ENCODE results near the gene PCSK2. TPM values are rescaled to one million over a fixed set of nuclear protein-coding genes. Genes with fewer than 3 reads are reported as not detected.

The PCSK2 gene
- polyA plus RNA-seq, 4 donors, result 0.87 to 1.0 (median 0.94) TPM

DNA sequence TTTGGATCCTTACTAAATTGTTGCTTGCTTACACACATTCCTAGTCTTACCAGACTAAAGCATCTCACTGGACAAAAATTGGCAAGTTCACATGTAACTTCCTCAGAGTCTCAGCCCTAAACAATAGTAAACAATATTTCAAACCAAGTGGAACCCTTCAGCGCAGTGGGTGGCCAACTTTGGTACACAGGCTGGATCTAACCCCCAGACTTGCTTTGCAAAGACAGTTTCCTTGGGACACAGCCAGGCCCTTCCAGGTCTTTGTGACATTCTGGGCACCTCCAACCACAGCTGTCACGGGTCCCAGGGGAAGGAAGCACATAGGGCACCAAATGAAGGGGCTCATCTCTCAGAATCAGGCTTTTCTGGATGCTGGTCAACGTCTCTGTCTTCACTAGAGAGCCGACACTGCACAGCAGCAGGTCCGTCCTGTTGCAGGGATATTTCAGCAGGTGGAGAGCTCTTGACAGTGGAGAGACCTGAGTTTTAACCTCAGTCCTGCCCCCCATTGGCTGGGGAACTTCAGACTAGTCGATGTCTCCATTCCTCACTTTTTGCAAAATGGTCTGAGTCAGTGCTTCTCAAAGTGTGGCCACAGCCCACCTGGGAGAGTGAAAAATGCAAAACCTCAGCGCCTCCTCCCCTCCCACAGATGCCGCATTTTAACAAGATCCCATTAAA is 212.9 kb downstream of the PCSK2 start:
- no peak for DNase-seq (ENCODE audit: low read depth in 4 of 4, low spot score in 3 of 4)

DNA sequence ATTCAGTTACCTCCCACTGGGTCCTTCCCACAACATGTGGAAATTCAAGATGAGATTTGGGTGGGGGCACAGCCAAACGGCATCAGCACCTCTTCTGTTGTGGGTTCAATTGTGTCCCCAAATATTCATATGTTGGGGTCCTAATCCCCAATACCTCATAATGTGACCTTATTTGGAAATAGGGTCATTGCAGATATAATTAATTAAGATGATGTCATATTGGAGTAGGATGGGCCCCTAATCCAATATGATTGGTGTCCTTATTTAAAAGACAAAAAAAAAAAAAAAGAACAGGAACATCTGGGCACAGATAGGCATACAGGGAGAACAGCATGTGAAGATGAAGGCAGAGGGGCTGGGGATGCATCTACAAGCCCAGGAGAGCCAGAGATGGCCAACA is 214.9 kb downstream of the PCSK2 start:
- DNase-seq (ENCODE audit: low read depth in 4 of 4, low spot score in 3 of 4), result no peak

DNA sequence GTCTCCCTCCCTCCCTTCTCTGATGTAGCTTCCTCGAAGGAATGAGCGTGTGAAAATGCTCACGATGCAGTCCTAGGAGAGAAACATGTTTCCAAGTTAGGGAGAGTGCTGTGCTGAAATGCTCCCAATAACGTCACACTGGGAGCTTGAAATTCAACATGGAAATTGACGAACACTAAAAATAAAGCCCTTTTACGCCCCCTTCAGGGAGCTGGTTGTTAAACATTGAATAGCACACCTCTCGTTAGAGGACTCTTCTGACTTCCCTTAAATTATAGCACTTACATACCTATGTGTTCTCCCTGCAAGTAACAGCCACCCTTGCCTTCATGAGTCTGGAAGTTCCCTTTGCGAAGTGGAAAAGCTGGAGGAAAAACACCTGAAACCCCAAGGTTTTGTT is 215.7 kb downstream of the PCSK2 start:
- DNase-seq (ENCODE audit: low read depth in 4 of 4, low spot score in 3 of 4), result no peak

DNA sequence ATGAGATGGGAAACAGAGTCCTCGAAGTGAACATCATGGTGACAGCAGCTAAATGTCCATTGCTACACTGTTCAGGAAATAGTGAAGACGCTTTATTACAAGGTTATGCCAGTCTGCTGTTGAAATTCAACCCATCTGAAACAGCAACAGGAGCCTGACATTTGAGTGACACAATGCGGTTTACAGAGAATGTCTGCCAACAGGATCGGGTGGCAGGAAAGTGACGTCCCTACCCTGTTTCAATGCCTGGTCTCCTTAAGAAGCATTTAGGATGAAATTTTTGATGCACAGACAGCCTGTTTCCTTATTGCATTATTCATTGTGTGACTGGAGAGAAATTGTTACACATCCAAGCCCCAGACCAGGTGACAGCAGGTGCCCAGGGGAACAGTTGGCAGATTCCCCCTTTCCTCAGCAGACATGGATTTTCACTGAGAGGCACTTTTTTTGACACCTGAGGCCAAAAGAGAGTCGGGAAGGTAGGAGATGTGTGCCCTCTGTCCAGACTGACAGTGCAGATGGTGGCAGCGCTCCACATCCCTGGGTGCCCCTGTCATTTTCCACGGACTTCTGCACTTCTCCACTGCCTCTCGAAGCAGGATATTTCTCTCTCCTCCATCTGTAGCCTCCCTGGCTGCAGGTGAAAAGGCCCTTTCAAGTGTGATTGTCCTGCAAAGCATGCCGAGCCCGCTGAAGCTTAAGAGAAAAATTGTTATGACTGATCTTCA is 216.5 kb downstream of the PCSK2 start:
- DNase-seq (ENCODE audit: low read depth in 4 of 4, low spot score in 3 of 4), result no peak

DNA sequence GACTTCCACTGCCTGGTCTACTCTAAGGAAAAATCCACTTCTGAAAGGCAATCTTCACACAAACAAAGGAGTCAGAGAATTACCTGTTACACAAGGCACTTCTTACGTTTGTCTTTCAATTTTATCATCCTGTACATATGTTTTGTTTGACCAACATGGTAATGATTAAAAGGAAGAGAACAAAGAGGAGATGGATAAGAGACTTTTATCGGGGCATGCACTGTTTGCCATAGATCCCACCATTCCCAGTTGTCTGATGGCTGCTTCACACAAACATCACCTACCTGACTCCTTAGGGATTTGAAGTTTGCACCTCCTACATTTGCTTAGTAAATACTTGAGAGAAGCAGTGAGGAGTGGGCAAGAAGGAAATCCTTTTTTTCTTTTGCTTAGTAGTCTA is 217.3 kb downstream of the PCSK2 start:
- no peak for DNase-seq (ENCODE audit: low read depth in 4 of 4, low spot score in 3 of 4)

DNA sequence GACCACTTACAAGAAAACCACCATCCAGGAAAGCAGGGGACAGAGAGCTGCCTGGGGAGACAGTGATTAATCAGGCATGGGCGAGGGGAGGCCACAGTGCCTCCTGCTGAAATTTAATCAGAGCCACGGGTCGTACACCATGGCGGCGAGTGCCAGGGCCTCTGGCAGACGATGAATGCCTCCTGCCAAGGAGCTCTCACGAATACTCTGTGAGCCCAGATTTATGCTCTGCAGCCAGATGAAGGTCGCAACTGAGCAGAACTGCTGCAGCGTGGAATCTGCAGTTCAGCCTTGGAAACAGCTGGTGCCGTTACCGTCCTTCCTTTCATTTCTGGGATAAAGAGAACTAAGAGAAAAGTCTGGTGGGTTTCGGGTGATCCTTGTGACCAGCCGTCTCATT is 218.7 kb downstream of the PCSK2 start:
- DNase-seq (ENCODE audit: low read depth in 4 of 4, low spot score in 3 of 4), result no peak

DNA sequence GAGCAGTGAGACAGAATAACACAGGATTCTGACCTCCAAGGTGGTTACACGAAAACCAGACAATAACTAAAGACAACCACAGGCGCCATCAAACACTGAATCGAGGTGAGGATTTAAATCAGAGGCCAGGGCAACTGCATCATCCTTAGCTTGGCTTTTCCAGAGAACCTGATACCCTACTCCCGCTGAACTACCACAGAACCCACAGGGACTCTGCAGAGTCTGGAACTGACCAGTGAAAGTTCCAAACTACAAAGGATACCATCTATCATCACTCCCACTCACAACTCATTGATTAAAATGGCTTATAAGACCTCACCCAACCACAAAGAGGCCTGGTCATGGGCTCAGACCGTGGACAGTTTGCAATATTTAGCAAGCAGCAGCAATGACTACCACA is 219.3 kb downstream of the PCSK2 start:
- DNase-seq (ENCODE audit: low read depth in 4 of 4, low spot score in 3 of 4), result no peak

DNA sequence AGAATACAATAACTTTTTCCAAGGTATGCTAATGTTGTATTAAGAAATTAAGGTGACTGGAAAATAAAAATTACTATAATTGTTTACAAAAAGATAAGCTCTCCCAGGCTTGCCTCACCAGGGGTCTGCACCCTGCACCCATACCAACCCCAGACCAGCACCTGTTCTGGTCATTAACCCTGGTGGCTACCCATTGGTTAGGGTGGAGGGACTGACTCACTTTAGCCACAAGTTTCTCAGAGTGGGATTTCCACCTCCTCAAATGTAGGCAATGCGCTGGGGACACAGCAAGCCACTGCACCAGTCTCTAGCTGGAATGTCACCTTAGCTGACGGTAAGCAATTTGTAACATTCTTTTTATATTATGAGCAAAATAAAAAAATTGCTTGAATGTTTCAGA is 221.2 kb downstream of the PCSK2 start:
- no peak for DNase-seq (ENCODE audit: low read depth in 4 of 4, low spot score in 3 of 4)

DNA sequence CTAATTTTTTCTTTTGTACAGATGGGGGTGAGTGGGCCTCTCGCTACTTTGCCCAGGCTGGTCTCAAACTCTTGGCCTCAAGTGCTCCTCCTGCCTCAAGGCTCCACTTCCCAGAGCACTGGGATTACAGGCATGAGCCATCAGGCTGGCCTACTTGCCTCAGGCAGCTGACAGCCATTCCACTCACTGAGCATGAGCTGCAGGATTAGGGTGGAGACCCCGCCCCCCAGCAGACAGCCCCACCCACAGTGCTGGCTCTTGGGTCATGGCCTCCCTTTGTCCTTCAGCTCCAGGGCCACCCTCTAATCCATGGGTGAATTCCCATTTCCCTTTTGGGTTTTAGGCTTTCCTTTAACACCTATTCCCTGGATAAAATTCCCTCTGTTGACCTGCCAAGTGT is 222.2 kb downstream of the PCSK2 start:
- no peak for DNase-seq (ENCODE audit: low read depth in 4 of 4, low spot score in 3 of 4)

DNA sequence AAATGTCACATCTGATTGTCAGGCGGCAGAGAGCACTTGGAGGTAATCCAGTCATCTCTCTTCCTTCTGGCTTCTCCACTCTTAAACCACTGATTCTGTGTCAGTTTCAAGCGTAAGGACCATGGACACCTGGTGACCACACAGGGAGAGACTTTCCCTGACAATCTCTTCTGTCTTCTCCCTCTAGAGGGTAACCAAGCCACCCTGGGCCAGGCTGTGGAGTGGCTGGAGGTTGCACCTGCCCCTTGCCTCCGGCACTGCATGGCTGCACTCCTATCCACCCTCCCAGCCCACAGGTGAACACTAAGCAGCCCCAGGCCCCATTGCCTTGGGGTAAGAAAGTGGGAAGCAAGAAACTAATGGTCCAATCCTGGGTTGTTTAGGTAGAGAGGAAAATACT is 225.6 kb downstream of the PCSK2 start:
- DNase-seq (ENCODE audit: low read depth in 4 of 4, low spot score in 3 of 4), result no peak

DNA sequence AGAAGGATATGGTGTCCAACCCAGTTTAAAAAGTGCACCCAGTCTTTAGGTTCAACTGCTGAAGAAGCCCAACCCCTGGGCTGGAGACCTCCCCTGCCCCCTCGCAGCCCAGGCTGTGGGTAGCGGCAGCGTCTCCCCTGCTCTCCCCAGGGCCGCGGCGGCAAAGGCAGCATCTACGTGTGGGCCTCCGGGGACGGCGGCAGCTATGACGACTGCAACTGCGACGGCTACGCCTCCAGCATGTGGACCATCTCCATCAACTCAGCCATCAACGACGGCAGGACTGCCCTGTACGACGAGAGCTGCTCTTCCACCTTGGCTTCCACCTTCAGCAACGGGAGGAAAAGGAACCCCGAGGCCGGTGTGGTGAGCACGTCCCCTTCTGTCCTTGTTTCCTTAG is 226.8 kb downstream of the PCSK2 start:
- no peak for DNase-seq (ENCODE audit: low read depth in 4 of 4, low spot score in 3 of 4)

DNA sequence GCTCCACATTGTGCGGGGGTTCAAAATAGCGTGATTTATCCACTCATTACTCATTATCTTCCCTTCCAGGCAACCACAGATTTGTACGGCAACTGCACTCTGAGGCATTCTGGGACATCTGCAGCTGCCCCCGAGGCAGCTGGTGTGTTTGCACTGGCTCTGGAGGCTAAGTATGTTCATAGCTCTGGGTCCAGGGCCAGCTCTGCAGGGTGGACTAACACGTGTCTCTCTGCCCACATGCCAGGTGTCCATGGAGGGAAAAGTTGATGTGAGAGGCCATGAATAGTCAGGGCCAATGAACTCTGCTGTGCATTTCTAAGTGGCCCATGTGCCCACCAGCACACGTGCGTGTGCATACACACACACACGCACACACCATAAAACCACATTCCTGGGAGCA is 229.4 kb downstream of the PCSK2 start:
- no peak for DNase-seq (ENCODE audit: low read depth in 4 of 4, low spot score in 3 of 4)

DNA sequence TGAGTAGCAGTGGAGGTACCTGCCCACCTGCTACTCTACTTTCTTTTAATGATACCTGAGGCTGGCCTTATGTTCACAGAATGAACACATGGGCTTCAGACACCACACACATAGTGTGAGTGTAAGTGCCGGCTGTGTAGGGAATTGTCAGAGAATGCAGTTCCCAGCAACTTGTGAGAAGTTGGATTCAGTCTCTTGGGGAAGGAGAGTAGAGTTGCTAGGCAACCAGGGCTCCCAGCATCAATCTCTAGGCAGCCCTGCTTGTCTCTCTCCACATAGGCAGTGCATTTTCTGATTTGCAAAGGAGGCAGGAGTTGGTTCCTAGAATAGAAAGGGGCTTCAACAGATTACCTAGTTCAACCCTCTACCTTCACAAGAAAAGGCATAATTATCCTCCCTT is 230.2 kb downstream of the PCSK2 start:
- no peak for DNase-seq (ENCODE audit: low read depth in 4 of 4, low spot score in 3 of 4)

DNA sequence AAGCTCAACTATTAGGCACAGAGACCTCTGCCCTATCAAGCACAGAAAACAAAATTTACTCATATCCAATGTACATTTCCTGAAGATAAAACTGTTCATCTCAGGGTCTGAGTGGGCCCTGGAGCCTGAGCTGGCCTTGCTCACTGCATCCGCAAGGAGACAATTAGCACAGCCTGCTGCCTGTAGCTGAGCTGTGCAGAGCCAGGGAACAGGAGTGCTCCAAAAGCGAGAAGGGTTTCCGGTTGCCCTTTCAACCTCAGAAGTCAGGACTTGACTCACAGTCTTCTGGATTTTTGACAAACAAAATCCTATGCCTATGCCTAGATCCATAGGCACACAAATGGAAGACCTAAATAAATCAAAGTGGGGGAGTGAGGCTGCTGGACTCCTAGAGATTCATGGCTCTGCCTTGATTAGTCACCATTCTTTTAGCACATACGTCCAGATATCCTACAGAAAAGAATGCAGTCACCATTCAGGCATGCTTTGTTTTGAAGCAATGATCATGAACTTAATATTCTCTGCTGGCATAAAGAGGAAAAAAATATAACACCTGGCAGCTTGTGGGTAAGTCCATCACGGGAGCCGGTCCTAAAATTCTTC is 230.8 kb downstream of the PCSK2 start:
- no peak for DNase-seq (ENCODE audit: low read depth in 4 of 4, low spot score in 3 of 4)

DNA sequence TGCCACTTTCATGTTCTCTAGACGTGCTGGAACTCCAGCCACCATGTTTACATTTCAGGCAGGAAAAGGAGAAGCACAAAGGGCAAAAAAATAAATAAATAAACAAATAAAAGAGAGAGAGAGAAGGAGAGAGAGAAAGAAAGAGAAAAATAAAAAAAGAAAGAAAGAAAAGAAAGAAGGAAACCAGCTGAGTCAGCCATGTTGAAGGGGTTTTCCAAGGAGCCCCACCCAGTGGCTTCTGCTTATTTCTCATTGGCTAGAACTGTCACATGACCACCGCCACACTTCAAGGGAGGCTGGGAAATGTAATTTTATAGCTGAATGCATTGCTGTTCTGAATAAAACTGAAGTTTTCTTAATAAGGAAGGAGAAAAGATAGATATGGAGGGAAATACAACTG is 233.3 kb downstream of the PCSK2 start:
- DNase-seq (ENCODE audit: low read depth in 4 of 4, low spot score in 3 of 4), result no peak

DNA sequence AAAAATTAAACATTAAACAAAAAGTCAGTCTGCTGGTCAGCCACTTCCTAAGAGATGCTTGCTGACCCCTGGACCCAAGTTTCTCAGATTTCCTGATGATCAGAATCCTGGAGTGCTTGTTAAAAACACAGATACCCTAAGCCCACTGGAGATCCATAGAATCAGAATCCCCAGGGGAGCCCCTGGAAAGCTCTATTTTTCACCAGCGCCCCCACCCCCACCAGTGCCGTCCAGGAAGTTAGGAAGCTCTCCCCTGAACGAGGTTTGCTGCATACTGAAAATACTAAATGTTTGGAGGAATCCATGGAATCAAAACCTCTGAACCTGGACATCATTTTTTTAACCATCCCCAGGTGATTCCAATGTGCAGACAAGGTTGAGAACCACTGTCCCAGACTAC is 235.1 kb downstream of the PCSK2 start:
- DNase-seq (ENCODE audit: low read depth in 4 of 4, low spot score in 3 of 4), result no peak

DNA sequence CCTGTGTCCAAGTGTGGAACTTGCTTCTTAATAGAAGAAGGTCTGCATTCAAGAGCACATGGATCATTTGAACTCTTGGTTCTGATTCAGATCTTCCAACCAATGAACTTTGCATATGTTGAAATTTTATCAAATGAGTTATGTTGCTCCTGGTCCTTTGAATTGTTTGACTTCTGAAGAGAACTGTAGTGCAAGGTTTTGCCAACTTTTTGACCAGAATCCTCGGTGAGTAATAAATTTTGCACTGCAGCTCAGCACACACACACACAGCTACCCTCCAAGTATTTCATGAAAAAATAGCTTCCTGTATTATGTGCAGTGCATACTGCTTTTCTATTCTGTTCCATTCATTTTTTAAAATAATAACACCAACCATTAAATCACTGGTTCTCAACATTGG is 236.9 kb downstream of the PCSK2 start:
- DNase-seq (ENCODE audit: low read depth in 4 of 4, low spot score in 3 of 4), result no peak

DNA sequence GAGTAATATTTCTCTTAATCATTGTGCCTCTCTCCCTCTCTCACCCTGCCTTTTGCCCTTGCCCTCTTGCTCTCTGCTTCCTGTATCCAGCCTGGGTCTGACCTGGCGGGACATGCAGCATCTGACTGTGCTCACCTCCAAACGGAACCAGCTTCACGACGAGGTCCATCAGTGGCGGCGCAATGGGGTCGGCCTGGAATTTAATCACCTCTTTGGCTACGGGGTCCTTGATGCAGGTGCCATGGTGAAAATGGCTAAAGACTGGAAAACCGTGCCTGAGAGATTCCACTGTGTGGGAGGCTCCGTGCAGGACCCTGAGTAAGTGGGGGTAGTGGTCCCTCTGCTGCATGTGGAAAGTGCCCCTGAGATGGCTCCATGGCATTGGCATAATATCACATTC is 238.4 kb downstream of the PCSK2 start:
- DNase-seq (ENCODE audit: low read depth in 4 of 4, low spot score in 3 of 4), result no peak

DNA sequence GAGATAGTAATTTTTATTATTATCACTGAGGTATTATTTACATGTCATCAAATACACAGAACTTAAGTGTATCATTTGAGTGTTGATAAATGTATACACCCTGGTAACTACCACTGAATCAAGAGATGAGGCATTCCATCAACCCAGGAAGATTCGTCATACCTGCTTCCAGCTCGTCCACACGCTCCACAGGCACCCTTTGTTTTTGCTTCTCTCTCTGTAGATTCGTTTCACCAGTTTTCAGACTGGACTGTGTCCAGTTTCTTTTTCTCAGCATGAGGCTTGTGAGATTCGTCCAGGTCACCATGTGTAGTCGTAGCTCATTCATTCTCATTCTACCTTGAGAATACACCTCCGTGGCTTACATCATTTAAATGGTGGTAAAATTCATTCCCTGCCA is 239.8 kb downstream of the PCSK2 start:
- DNase-seq (ENCODE audit: low read depth in 4 of 4, low spot score in 3 of 4), result no peak

DNA sequence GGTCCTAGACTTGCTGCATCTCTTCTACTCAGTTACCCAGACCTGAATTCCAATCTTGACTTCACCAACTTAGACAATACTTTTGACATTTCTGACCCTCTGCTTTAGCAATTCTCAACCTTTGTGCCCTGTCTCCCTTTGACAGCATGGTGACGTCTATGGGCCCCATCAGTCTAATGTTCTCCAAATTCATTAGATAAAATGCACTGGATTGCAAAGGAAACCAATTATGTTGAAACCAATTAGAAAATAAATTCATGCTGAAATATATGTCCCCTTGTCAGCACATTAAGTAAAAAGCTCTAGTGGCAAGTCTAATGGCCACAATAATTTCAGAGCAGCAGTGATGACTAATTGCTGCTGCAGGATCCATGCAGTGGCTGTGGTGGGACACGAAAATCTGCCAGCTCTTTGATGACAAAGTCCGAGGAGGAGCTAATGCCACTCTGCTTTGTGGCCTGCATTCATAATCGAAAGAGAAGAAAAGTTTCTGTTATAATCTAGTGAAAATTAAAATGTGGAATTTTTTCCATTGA is 240.3 kb downstream of the PCSK2 start:
- DNase-seq (ENCODE audit: low read depth in 4 of 4, low spot score in 3 of 4), result no peak

DNA sequence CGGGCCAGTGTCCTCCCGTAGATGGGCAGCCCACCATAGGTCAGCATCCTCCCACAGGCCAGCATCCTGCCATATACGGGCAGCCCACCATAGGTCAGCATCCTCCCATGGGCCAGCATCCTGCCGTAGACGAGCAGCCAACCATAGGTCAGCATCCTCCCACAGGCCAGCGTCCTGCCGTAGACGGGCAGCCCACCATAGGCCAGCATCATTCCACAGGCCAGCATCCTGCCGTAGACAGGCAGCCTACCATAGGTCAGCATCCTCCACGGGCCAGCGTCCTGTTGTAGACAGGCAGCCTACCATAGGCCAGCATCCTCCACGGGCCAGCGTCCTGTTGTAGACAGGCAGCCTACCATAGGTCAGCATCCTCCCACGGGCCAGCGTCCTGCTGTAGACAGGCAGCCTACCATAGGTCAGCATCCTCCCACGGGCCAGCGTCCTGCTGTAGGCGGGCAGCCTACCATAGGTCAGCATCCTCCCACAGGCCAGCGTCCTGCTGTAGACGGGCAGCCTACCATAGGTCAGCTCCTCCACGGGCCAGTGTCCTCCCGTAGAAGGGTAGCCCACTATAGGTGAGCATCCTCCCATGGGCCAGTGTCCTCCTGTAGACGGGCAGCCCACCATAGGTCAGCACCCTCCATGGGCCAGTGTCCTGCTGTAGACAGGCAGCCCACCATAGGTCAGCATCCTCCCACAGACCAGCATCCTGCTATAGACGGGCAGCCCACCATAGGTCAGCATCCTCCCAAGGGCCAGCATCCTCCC is 241.4 kb downstream of the PCSK2 start:
- DNase-seq (ENCODE audit: low read depth in 4 of 4, low spot score in 3 of 4), result no peak
